Keratinocyte (primary cell): ENCODE measurements around the gene ADAMTS17. TPM values are rescaled to one million over a fixed set of nuclear protein-coding genes. Genes with fewer than 3 reads are reported as not detected.

ENCODE experiments used
- DNase-seq: peaks from one replicate; pipeline ENCODE4 v3.0.0-alpha.2; 2011; ENCODE audit warnings: low read depth, missing footprints, low spot score
- FAIRE-seq: peaks from 2 replicates; lab custom pipeline; 2011; peaks lifted over from hg19 to GRCh38; lab: Jason Lieb, UNC
- H2AFZ ChIP-seq: 2 replicates; pipeline ENCODE4 v1.6.0; 2012; ENCODE audit warnings: low read length, control low read depth, inconsistent platforms; ENCODE audit not compliant: control insufficient read depth
- H3K27ac ChIP-seq: 2 replicates; pipeline ENCODE4 v1.5.1; 2011; ENCODE audit warnings: low read length; ENCODE audit not compliant: control insufficient read depth, insufficient read depth
- H3K27me3 ChIP-seq: 3 replicates; pipeline ENCODE4 v1.6.0; 2011; ENCODE audit warnings: low read length; ENCODE audit not compliant: control insufficient read depth, insufficient read depth; ENCODE audit errors: extremely low read depth
- H3K36me3 ChIP-seq, 2 experiments: 2 replicates in 1 of 2; 3 replicates in 1 of 2; pipeline ENCODE4 v1.5.1; 2011; ENCODE audit warnings: low read length in 2 of 2, mild to moderate bottlenecking in 1 of 2; ENCODE audit not compliant: control insufficient read depth in 2 of 2, insufficient read depth in 2 of 2; ENCODE audit errors: extremely low read depth in 1 of 2
- H3K4me1 ChIP-seq: 3 replicates; pipeline ENCODE4 v1.5.1; 2011; ENCODE audit warnings: low read length; ENCODE audit not compliant: control insufficient read depth, insufficient read depth; ENCODE audit errors: extremely low read depth
- H3K4me2 ChIP-seq: 3 replicates; pipeline ENCODE4 v1.6.0; 2011; ENCODE audit warnings: low read depth, low read length; ENCODE audit not compliant: control insufficient read depth, insufficient read depth; ENCODE audit errors: extremely low read depth
- H3K4me3 ChIP-seq, 3 experiments: fragments of 200-600 bp in 1 of 3; sonication (generic) in 1 of 3; 2 replicates in 2 of 3; 3 replicates in 1 of 3; pipeline ENCODE4 v1.5.1; 2011 to 2016; ENCODE audit warnings: low read length in 3 of 3, mild to moderate bottlenecking in 3 of 3, control low read depth in 2 of 3, inconsistent platforms in 1 of 3, low read depth in 1 of 3, mixed read lengths in 1 of 3, mixed run types in 1 of 3, moderate library complexity in 1 of 3; ENCODE audit not compliant: control insufficient read depth in 2 of 3, insufficient read depth in 2 of 3; ENCODE audit errors: extremely low read depth in 1 of 3
- H3K79me2 ChIP-seq: 2 replicates; pipeline ENCODE4 v1.6.0; 2012; ENCODE audit warnings: low read length; ENCODE audit not compliant: control insufficient read depth, insufficient read depth
- H3K9ac ChIP-seq: 3 replicates; pipeline ENCODE4 v1.6.0; 2011; ENCODE audit warnings: low read length; ENCODE audit not compliant: control insufficient read depth, insufficient read depth; ENCODE audit errors: extremely low read depth
- H3K9me1 ChIP-seq: 3 replicates; pipeline ENCODE4 v1.6.0; 2011; ENCODE audit warnings: low read length; ENCODE audit not compliant: control insufficient read depth, insufficient read depth; ENCODE audit errors: extremely low read depth
- H3K9me3 ChIP-seq: 2 replicates; pipeline ENCODE4 v1.5.1; 2012; ENCODE audit warnings: low read depth, low read length; ENCODE audit not compliant: control insufficient read depth
- H4K20me1 ChIP-seq: 3 replicates; pipeline ENCODE4 v1.6.0; 2011; ENCODE audit warnings: low read length; ENCODE audit not compliant: control insufficient read depth, insufficient read depth; ENCODE audit errors: extremely low read depth
- CTCF ChIP-seq, 3 experiments: IDR thresholded peaks in 1 of 3; conservative IDR thresholded peaks in 1 of 3; optimal IDR thresholded peaks in 1 of 3; 2 replicates in 2 of 3; 3 replicates in 1 of 3; pipeline versions ENCODE3 to v1.5.1; 2011; ENCODE audit warnings: low read length in 3 of 3, mild to moderate bottlenecking in 3 of 3, moderate library complexity in 2 of 3, control low read depth in 1 of 3, inconsistent platforms in 1 of 3; ENCODE audit not compliant: insufficient read depth in 2 of 3; ENCODE audit errors: extremely low read depth in 1 of 3
- EZH2 ChIP-seq: IDR thresholded peaks from one replicate; pipeline ENCODE4 v1.6.1; 2012; ENCODE audit warnings: inconsistent platforms, mild to moderate bottlenecking, low read length, moderate library complexity
- dilution Hi-C: fragments of 300-500 bp; cut with MboI; formaldehyde crosslinking; loops from one replicate; pipeline ENCODE4 v1.7.0; 2020; ENCODE audit warnings: low sequenced_read_pairs; ENCODE audit not compliant: extremely low pct_ligation_motif_present
- polyA plus RNA-seq, 5 experiments: library from polyadenylated mRNA; depleted of rRNA in 3 of 5; stranded (reverse) in 3 of 5; stranded (forward) in 1 of 5; unstranded in 1 of 5; fragments of >200 nt; gene quantifications; 1 replicate in 1 of 5; 2 replicates in 3 of 5; 3 replicates in 1 of 5; pipeline versions ENCODE4 v1.2.1 to v1.2.3, GENCODE V29; 2011 to 2012; ENCODE audit warnings: missing spikeins in 2 of 5, low read depth in 1 of 5, low replicate concordance in 1 of 5

ADAMTS17 gene
- polyA plus RNA-seq, 1 donor (not counting 4 experiments of a cell fraction or from before 2014, with no cell fraction given), result 0.18 TPM

DNA sequence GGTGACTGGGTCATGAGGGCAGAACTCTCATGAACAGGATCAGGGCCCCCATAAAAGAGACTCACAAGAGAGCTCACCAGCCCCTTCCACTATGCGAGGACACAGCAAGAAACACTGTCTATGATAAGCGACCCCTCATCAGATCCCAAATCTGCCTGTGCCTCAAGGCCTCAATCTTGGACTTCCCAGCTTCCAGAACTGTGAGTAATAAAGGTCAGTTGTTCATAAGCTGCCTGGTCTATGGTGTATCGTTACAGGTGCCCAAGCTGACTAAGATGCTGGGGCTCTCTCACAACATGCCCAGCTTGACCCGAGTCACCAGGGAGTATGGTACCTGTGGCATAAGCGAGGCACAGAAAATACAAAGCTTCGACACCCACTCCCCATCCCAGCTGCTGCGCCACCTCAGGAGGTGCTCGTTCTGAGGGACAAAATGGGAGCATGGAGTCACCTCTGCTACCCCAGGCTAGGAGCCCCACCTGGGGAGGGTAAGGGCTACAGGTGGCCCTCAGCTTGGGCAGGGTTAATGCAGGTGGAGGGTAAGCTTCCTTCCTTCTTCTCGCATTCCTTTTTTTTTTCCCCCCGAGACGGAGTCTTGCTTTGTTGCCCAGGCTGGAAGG is 234.1 kb downstream of the ADAMTS17 start:
- Histone ChIP-seq H4K20me1 (no peaks in the 10 kb centered on the region), H3K36me3 (no peaks in the 10 kb centered on the region), H3K9me3 (no peaks in the 10 kb centered on the region), H2AFZ (no peak overlapping the region), H3K27me3 (peaks cover 5% of the 10 kb centered on the region), H3K4me3 (no peak overlapping the region), H3K9me1 (no peaks in the 10 kb centered on the region), H3K9ac (no peak overlapping the region), H3K27ac (no peak overlapping the region), H3K79me2 (no peaks in the 10 kb centered on the region), H3K4me2 (no peak overlapping the region), H3K4me1 (peaks cover 16% of the 10 kb centered on the region)
- no peak for TF ChIP-seq EZH2
- TF ChIP-seq CTCF (optimal IDR thresholded peaks at IDR 0.05 in 1 of 3, IDR thresholded peaks at IDR 0.05 in 1 of 3, conservative IDR thresholded peaks at IDR 0.05 in 1 of 3; ENCODE audit: extremely low read depth in 1 of 3, insufficient read depth in 2 of 3, low read length in 3 of 3), result no peak
- no peak for FAIRE-seq
- dilution Hi-C loops, result no loop called here
- no peak for DNase-seq

DNA sequence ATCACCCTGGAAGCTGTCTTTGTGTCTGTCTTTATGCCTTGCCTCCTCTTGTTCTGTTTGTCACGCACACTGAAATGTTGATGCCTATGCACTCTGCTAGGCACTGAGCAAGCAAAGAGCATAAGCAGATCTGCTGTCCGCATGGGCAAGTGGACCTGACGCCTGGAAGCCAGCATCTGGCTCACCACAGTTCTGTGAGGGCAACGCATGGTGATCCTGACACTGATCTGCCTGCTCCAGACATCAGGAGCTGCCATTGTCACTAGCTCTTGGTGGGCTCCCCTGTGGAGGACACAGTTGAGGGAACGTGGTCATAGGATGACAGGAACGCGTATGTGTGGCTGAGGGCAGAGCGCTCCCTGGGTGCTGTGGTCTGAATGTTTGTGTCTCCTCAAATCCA is 234.6 kb downstream of the ADAMTS17 start:
- no peak overlapping the region for H2AFZ ChIP-seq
- no peaks in the 10 kb centered on the region for H3K36me3 ChIP-seq
- H3K9ac ChIP-seq, result no peak overlapping the region
- no peaks in the 10 kb centered on the region for H4K20me1 ChIP-seq
- peaks cover 6% of the 10 kb centered on the region for H3K27me3 ChIP-seq
- no peak overlapping the region for H3K27ac ChIP-seq
- FAIRE-seq (no peak), DNase-seq (no peak)
- H3K4me1 ChIP-seq, result peaks cover 16% of the 10 kb centered on the region
- H3K9me1 ChIP-seq, result no peaks in the 10 kb centered on the region
- dilution Hi-C loops, result no loop called here
- TF ChIP-seq CTCF (optimal IDR thresholded peaks at IDR 0.05 in 1 of 3, IDR thresholded peaks at IDR 0.05 in 1 of 3, conservative IDR thresholded peaks at IDR 0.05 in 1 of 3; ENCODE audit: extremely low read depth in 1 of 3, insufficient read depth in 2 of 3, low read length in 3 of 3), result no peak
- TF ChIP-seq EZH2, result no peak
- H3K4me2 ChIP-seq, result no peak overlapping the region
- no peaks in the 10 kb centered on the region for H3K79me2 ChIP-seq
- no peak overlapping the region for H3K4me3 ChIP-seq
- H3K9me3 ChIP-seq, result no peaks in the 10 kb centered on the region
